HUES48 (cell line): ENCODE data around the gene PCBP4.
A peak's percentile ranks its signal among the peaks of the same experiment; 100 is the strongest.

Source experiments
- H3K27ac ChIP-seq: one replicate; pipeline ENCODE4 v1.7.0; 2013; ENCODE audit warnings: low read depth, low read length, inconsistent platforms
- H3K27me3 ChIP-seq: 2 replicates; pipeline ENCODE4 v1.6.1; 2013; ENCODE audit warnings: mild to moderate bottlenecking, low read length; ENCODE audit not compliant: control insufficient read depth, insufficient read depth
- H3K36me3 ChIP-seq: 2 replicates; pipeline ENCODE4 v1.6.1; 2013; ENCODE audit warnings: low read length; ENCODE audit not compliant: control insufficient read depth, insufficient read depth
- H3K4me1 ChIP-seq: 2 replicates; pipeline ENCODE4 v1.6.1; 2013; ENCODE audit warnings: mild to moderate bottlenecking, low read length; ENCODE audit not compliant: control insufficient read depth, insufficient read depth
- H3K4me3 ChIP-seq: 2 replicates; pipeline ENCODE4 v1.5.1; 2013; ENCODE audit warnings: mild to moderate bottlenecking, low read depth, low read length
- H3K9ac ChIP-seq: 2 replicates; pipeline ENCODE4 v1.6.1; 2013; ENCODE audit warnings: mild to moderate bottlenecking, low read depth, low read length, moderate library complexity
- H3K9me3 ChIP-seq: 2 replicates; pipeline ENCODE4 v1.6.1; 2013; ENCODE audit warnings: low read length; ENCODE audit not compliant: control insufficient read depth, insufficient read depth

PCBP4 gene

DNA sequence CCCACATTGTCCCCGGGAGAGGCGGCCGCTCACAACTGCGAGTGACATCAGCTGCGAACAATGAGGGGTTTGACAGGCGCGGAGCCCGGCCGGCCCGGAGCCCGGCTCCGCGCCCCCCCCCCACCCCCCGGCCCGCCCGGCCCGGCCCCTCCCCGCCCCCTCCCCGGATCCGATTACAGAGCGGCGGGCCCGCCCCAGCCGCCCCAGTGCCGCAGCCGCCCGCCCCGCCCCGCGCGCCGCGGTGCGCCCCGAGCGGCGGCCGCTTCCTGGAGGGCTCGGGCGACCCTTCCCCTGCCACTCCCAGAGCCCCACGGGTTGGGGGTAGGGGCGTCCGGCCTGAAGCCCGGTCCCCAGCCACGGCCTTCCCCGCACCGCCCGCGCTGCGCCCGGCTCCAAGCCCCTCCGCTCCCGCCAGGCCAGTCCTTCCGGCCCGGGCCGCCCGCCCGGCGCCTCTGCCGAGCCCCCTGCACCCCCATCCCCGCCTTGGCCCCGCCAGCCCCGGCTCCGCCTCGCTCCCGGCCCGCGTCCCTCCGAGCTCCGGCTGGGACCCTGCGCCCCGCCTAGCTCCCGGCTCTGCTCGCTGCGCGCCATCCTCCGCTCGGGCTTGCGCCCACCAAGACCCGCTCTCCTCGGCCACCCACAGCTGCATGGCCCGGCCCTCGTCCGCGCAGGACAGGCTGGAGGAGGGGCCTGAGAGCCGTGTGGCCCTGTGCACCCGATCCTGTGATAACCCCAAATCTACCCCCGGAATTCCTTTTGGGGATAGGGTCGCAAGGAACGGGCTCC lies at the start of gene PCBP4:
Gene PCBP4, minus strand, starts transcription at position 71 of the 786 bp plus-strand sequence. CDS start 6,214 bp downstream, outside the sequence.
- peaks cover 12% of the 10 kb centered on the region for H3K27me3 ChIP-seq
- H3K9ac ChIP-seq, result peak within 1 kb of the TSS; percentile 86
- peaks cover 31% of the 10 kb centered on the region for H3K4me1 ChIP-seq
- H3K4me3 ChIP-seq, result peak within 1 kb of the TSS; percentile 68
- peak within 1 kb of the TSS; percentile 86 for H3K27ac ChIP-seq
- H3K9me3 ChIP-seq, result no peaks in the 10 kb centered on the region
- H3K36me3 ChIP-seq, result no peaks in the 10 kb centered on the region

GRCh38 chr3:52015438-52016228 lies 48.4 kb upstream of the PCBP4 start:
- Histone ChIP-seq H3K36me3 (no peaks in the 10 kb centered on the region), H3K27me3 (no peaks in the 10 kb centered on the region), H3K4me1 (no peaks in the 10 kb centered on the region), H3K27ac (no peak overlapping the region), H3K9me3 (no peaks in the 10 kb centered on the region), H3K9ac (no peak overlapping the region), H3K4me3 (no peak overlapping the region)

DNA sequence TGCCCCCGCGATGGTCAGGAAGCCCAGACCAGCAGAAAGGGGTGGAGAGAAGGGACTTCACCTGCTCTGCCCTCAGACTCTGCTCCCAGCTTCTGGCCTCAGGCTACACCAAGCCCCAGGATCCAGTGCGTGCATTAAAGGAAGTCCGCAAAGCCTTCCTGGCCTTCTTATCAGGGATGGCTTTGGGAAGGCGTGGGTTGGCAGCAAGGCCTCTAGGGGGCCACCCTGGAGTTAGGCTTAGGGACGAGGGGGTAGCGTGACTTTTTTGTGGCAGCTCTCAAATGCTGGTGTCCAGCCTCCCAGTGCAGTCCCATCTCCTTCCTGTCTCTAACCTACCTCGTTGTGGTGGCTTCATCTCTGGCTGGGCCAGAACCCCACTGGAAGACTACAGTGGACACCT lies 47.4 kb upstream of the PCBP4 start:
- Histone ChIP-seq H3K4me3 (no peak overlapping the region), H3K9me3 (no peaks in the 10 kb centered on the region), H3K9ac (no peak overlapping the region), H3K27ac (no peak overlapping the region), H3K36me3 (no peaks in the 10 kb centered on the region), H3K4me1 (no peaks in the 10 kb centered on the region), H3K27me3 (no peaks in the 10 kb centered on the region)

GRCh38 chr3:52013802-52014598 lies 46.7 kb upstream of the PCBP4 start:
- Histone ChIP-seq H3K4me3 (no peak overlapping the region), H3K27ac (no peak overlapping the region), H3K9me3 (no peaks in the 10 kb centered on the region), H3K36me3 (no peaks in the 10 kb centered on the region), H3K27me3 (no peaks in the 10 kb centered on the region), H3K9ac (no peak overlapping the region), H3K4me1 (no peaks in the 10 kb centered on the region)

GRCh38 chr3:52012699-52013098 lies 45.4 kb upstream of the PCBP4 start:
- Histone ChIP-seq H3K4me1 (no peaks in the 10 kb centered on the region), H3K36me3 (no peaks in the 10 kb centered on the region), H3K9me3 (no peaks in the 10 kb centered on the region), H3K9ac (no peak overlapping the region), H3K27ac (no peak overlapping the region), H3K4me3 (no peak overlapping the region), H3K27me3 (no peaks in the 10 kb centered on the region)

GRCh38 chr3:52010431-52010830 lies 43.2 kb upstream of the PCBP4 start:
- no peaks in the 10 kb centered on the region for H3K27me3 ChIP-seq
- H3K36me3 ChIP-seq, result no peaks in the 10 kb centered on the region
- no peaks in the 10 kb centered on the region for H3K9me3 ChIP-seq
- H3K27ac ChIP-seq, result no peak overlapping the region
- H3K9ac ChIP-seq, result no peak overlapping the region
- H3K4me3 ChIP-seq, result no peak overlapping the region
- peaks cover 12% of the 10 kb centered on the region for H3K4me1 ChIP-seq

DNA sequence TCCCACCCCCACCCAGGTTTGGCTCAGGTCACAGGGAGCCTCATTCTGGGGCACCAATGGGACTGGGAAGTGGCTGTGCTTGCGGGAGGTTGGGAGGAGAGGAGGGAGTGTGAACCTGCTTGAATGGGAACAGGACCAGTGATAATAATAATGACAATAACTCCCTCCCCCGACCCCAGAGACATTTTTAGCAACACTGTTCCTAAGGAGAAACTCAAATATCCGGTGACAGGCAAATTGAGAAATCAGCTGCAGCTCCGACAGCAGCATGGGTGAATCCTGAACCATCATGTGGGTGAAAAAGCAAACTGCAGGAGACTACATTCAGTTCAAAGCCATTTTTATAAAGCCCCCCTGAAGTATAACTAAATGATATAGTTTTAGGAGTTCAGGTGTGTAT lies 40.0 kb upstream of the PCBP4 start:
- Histone ChIP-seq H3K36me3 (no peaks in the 10 kb centered on the region), H3K27ac (no peak overlapping the region), H3K4me3 (no peak overlapping the region), H3K4me1 (peaks cover 26% of the 10 kb centered on the region), H3K9ac (no peak overlapping the region), H3K27me3 (no peaks in the 10 kb centered on the region), H3K9me3 (no peaks in the 10 kb centered on the region)

- Histone ChIP-seq H3K9ac (no peak overlapping the region), H3K4me3 (no peak overlapping the region), H3K9me3 (no peaks in the 10 kb centered on the region), H3K27me3 (no peaks in the 10 kb centered on the region), H3K27ac (no peak overlapping the region), H3K36me3 (no peaks in the 10 kb centered on the region), H3K4me1 (peaks cover 26% of the 10 kb centered on the region)
These were observed 39.5 kb upstream of the PCBP4 start for GRCh38 chr3:52006820-52007133.

DNA sequence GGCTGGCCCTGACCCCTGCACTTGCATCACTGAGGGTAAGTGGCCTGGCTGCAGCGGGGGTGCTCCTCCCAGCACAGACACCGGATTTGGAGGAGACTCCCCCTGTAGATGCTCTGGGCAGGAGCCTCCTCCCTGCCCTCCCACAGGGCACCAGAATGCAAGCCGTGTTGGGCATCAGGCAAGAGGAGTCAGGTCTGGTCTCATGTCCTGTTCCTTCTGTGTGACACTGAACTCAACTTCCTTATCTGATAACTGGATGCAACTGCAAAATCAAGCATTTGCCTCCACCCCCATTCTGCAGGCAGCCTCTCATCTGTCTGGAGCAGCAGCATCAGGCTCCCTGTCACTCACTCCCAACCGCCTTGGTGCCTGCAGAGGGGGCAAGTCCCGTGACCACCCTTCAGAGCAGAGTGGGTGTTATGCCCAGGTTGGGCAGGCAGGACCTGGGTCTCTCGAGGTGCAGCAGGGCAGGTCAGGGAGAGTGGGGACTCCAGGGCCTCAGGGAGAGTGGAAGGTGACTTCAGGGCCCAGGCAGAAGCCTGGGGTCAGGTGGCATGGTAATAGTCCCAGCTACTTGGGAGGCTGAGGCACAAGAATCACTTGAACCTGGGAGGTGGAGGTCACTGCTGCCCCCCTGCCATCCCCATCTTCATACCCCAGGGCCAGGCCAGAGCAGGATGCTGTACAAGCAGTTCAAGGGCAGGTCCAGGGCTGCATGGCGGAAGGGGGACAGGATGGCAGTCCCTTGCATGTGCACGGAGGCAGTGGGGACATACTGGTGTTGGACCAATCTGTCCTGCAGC lies 39.0 kb upstream of the PCBP4 start:
- Histone ChIP-seq H3K27ac (peak overlapping the region; percentile 87), H3K4me3 (peak overlapping the region; percentile 45), H3K27me3 (no peaks in the 10 kb centered on the region), H3K9ac (no peak overlapping the region), H3K4me1 (peaks cover 26% of the 10 kb centered on the region), H3K36me3 (no peaks in the 10 kb centered on the region), H3K9me3 (no peaks in the 10 kb centered on the region)

DNA sequence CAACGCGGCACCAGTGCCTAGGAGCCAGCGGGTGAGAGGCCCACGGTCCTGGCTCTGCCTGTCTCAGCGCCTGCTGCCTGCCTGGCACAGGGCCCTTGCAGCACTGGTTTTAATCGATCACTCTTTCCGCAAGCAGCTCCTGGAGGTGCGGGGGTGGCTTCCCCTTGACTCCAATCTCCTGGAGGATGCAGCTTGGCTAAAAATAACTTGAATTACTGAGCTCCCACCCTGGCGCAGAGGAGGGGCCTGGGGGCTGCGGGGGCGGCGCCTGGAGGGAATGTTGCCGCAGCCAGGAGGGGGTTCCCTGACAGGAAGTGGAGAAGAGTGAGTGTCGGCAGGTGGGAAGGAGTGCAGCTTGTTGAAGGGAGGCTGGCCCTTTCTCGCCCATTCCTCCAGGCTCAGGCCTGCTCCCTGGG lies 38.3 kb upstream of the PCBP4 start:
- Histone ChIP-seq H3K9ac (no peak overlapping the region), H3K4me1 (peaks cover 26% of the 10 kb centered on the region), H3K27me3 (no peaks in the 10 kb centered on the region), H3K9me3 (no peaks in the 10 kb centered on the region), H3K4me3 (peak overlapping the region; percentile 45), H3K36me3 (no peaks in the 10 kb centered on the region), H3K27ac (peak overlapping the region; percentile 87)
